CMK (cell line): Measurements from ENCODE around the gene PSMD13.
"Not testable (repeated sequence)": the region's sequence is repeated elsewhere in the genome, so short reads cannot be mapped to it uniquely, and the experiment has no call there.

Source experiments
- DNase-seq: peaks from one replicate; pipeline ENCODE4 v3.0.0-alpha.2; 2010; ENCODE audit warnings: low read depth

The PSMD13 gene

GRCh38 chr11:236774-237767 lies at the start of gene PSMD13:
PSMD13 (plus strand) TSS chr11:236976; CDS start chr11:237050, 74 bp downstream.
- DNase-seq: peak; percentile 41

GRCh38 chr11:189200-189783 lies 47.5 kb upstream of the PSMD13 start:
- not testable (repeated sequence) for DNase-seq

DNA sequence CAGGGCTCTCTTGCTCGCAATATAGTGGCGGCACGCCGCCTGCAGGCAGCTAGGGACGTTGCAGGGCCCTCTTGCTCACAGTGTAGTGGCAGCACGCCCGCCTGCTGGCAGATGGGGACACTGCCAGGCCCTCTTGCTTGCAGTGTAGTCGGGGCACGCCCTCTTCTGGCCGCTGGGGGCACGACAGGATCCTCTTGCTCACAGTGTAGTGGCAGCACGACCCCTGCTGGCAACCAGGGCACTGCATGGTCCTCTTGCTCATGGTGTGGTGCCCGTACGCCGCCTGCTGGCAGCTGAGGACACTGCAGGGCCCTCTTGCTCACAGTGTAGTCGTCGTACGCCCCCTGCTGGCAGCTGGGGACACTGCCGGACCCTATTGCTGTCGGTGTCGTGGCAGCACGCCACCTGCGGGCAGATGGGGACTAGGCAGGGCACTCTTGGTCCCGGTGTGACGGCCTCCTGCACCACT lies 46.9 kb upstream of the PSMD13 start:
- DNase-seq: not testable (repeated sequence)

- DNase-seq: not testable (repeated sequence)
Observed at GRCh38 chr11:190546-190945, 46.2 kb upstream of the PSMD13 start.

- not testable (repeated sequence) for DNase-seq
Observed at GRCh38 chr11:191490-192478, 45.0 kb upstream of the PSMD13 start.

- DNase-seq: not testable (repeated sequence)
Observed at GRCh38 chr11:192674-193128, 44.1 kb upstream of the PSMD13 start, which contains the start of gene SCGB1C1. SCGB1C1 (plus strand) TSS chr11:193078; CDS start chr11:193100, 22 bp downstream.

DNA sequence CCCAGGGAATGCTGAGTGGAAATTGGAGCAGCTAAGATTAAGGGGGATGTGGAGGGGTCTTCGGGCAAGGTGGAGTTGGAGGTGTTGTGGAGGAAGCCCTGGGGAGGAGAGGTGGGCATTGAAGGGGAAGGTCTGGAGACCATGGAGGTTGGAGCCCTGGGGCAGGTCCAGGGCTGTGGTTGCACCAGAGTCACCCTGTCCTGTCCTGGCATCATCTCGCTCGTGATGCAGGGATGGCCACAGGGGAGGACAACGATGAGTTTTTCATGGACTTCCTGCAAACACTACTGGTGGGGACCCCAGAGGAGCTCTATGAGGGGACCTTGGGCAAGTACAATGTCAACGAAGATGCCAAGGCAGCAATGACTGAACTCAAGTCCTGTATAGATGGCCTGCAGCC lies 43.3 kb upstream of the PSMD13 start:
- DNase-seq: not testable (repeated sequence)

GRCh38 chr11:196786-197731 lies 39.7 kb upstream of the PSMD13 start:
- no peak for DNase-seq

DNA sequence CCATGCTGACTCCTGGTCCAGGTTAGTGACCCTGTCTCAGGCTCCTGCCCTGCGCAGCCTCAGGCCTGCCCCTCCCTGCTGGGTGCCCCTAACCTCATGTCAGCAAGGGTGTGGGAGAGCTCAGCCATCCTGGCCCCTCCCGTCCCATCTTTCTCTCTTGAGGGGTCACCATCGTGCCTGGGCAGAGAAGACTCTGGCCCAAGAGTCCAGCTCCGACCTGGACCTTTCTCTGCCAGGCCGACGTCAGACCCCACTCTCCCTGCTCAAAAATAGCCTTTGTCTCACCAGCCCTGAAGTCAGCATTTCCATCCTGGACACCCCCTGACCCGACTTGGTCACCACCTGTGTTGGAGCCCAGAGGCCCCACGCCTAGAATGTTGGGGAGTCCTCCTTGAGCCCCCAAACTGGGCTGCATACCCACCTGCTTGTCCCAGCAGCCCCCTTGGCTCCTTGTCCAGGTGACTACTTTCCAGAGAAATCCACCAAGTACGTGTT lies 39.0 kb upstream of the PSMD13 start:
- no peak for DNase-seq

DNA sequence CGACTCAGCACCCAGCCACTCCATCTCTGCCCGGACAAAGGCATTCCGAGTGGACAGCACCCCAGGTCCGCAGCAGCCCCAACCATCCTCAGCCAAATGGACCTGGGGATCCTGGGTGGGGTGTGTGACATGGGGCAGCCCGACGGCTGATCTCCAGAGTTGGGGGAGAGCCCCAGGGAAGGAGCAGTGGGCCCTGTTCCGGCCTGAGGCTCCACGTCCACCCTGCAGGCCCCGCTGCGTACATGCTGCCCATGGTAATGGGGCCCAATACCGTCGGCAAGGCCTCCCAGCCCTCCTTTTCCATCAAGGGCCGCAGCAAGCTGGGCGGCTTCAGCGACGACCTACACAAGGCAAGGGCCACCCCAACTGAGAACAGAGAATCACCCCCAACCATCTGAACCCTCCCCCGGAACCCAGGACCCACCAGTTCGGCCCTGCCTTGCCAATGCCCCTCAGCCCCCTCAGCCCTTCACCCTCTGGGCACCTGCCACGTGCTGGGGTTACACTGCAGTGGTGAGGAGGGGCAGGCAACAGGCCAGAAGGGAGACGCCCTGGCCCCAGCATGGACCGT lies 38.5 kb upstream of the PSMD13 start:
- no peak for DNase-seq

- DNase-seq: no peak
Observed at GRCh38 chr11:199004-199581, 37.7 kb upstream of the PSMD13 start.

DNA sequence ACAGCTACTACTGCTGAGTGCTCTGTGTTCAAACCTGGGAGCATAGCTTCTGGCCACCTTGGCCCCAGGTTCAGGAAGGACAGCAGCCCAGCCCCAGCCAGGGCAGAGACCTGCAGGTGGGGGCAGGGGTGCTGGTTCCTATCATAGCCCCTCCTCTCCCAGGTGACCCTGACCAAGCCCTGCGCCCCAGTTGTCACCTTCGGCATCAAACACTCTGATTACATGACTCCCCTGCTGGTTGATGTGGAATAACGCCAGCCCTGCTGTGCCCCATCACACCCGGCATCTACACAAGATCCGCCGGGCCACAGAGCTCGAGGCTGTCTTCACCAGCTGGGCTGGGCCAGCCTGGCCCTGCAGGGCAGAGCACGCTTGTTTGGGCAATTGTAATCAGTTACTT lies 37.0 kb upstream of the PSMD13 start:
- DNase-seq: no peak

GRCh38 chr11:200224-201003 lies 36.4 kb upstream of the PSMD13 start:
- no peak for DNase-seq

DNA sequence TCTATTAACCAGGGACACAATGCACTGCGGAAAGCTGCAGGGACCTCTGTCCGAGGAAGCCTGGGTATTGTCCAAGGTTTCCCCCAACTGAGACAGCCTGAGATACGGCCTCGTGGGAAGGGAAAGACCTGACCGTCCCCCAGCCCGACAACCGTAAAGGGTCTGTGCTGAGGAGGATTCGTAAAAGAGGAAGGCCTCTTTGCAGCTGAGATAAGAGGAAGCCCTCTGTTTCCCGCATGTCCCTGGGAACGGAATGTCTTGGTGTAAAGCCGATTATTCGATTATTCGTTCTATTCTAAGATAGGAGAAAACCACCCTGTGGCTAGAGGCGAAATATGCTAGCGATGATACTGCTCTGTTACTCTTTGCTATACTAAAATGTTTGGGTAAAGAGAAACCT lies 34.8 kb upstream of the PSMD13 start:
- no peak for DNase-seq

DNA sequence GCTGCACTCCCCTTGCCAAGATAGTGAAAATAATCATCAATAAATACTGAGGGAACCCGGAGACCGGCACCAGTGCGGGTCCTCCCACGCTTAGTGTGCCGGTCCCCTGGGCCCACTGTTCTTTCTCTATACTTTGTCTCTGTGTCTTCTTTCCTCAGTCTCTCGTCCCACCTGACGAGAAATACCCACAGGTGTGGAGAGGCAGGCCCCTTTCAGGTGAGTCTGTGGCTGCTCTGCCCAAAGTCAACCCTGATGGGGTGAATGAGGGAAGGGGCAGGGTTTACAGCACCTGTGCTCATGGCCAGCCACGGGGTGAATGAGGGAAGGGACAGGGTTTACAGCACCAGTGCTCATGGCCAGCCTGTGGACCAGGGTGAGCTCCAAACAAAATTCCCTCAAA lies 34.3 kb upstream of the PSMD13 start:
- no peak for DNase-seq

DNA sequence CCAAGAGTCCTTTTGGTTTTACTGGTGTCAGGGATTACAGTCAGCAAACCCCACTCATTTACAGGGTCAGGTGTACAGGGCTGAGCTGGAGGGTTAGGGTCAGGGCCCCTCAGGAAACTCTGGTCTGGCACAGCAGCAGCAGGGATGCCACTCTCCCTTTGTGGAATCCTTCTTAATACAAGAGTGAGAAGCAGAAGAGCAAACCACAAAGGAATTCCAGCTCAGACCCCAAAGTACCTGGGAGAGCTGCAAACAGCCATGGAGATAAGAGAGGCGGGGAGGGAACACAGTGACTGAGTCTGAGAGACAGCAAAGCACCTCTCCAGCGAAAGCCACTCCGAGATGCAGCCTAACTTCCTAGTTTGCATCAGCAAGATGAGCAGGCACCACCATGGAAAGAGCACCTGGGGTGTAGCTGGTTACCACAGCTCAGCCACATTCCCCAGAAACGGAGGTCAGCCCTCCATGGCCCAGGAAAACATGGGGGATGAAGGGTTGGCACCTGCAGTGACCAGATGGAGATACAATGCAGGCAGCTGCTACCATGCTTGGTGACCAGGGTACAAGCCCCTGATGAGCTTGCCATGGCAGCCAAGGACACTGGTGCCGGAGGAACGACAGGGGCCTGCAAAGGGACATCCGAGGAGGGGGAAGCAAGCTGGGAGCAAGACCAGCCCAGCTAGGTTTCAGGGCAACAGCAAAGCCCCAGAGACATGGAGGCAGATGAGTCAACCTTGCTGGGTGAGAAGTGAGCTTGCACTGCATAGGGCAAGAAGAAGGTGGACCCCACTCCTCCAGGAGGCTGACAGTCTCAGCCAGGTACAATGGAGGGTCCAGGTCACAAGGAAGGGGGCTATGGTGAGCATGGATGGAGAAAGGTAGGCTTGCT lies 33.5 kb upstream of the PSMD13 start:
- DNase-seq: no peak

- DNase-seq: no peak
Observed at GRCh38 chr11:203945-204586, 32.7 kb upstream of the PSMD13 start.
